ENCODE measurements around the gene TPRG1.

TPRG1 gene, protein sequence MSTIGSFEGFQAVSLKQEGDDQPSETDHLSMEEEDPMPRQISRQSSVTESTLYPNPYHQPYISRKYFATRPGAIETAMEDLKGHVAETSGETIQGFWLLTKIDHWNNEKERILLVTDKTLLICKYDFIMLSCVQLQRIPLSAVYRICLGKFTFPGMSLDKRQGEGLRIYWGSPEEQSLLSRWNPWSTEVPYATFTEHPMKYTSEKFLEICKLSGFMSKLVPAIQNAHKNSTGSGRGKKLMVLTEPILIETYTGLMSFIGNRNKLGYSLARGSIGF

DNA sequence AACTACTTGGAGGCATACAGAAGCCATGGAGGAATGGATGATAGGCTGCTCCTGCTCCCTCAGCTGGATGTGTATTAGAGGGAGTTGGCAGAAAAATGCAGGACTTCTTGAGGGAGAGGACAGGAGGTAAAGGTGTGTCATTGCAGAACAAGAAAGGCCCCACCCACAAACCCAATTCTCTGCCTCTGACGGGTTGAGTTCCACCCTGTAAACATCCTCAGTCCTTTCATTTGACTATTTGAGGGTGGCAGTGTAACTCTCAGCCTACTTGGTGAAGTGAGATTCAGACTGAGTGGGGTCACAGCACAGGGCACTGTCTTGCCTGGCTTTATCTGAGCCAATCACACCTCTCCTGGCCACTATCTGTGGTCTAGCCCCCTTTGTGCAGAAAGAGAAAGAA, at the start of gene TPRG1:
TSS of gene TPRG1 (plus strand) at position 265 of the 400 bp plus-strand sequence. CDS start 35,414 bp downstream, outside the sequence.
- TF ChIP-seq GATA1 (IDR thresholded peaks at IDR 0.05; ENCODE audit: low read depth, low read length) (no peak), POLR2A (IDR thresholded peaks at IDR 0.05; ENCODE audit: low read length) (no peak)
- DNase-seq: no peak

DNA sequence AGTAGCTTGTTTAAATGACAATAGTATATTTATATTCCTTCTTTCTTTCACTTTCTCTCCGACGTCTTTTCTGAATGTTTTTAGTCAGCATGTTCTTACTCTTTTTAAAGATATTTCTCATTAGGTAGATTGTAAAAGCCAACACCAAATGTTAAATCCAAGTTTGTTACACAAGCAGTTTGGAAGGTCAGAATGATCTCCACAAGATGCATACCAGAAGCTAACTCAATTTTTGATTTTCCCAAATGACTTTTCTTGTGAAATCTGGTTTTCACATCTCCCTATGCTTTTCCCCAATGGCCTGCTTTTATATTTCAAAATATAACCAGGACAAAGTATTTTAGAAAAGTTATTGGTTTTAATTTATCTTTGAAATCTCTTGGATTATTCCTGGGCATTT, 49.7 kb upstream of the TPRG1 start:
- no peak for TF ChIP-seq GATA1 (IDR thresholded peaks at IDR 0.05; ENCODE audit: low read depth, low read length)
- TF ChIP-seq POLR2A (IDR thresholded peaks at IDR 0.05; ENCODE audit: low read length): no peak
- DNase-seq: no peak

DNA sequence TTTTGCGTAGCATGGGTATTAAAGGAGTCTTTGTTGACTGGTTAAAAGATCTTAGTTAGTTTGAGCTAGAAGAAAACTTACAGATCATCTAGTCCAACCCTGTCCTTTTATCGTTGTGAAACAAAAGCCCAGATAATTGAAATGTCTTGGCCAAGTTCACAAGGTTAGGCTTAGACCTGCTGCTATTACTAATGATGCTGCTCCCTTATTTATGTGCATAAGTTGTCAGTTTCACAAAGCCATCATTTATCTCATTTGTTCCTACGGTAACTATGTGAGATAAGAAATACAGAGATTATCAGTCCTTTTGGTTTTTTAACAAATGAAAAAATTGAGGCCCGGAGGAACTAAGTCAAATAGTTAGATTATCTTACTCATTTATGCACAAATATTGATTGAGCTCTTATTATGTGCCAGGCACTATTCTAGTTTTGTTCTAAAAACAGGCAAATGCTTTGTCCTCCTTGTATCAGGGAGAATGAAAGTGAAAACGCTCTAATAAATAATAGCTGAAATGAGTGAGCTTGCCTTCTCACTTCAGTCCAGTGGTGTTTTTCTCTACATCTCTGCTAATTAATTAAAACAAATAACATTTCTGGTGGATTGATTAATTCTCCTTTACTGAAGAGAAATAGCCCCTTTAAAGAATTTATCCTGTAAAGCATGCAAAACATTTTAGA, 49.1 kb upstream of the TPRG1 start:
- DNase-seq: no peak

DNA sequence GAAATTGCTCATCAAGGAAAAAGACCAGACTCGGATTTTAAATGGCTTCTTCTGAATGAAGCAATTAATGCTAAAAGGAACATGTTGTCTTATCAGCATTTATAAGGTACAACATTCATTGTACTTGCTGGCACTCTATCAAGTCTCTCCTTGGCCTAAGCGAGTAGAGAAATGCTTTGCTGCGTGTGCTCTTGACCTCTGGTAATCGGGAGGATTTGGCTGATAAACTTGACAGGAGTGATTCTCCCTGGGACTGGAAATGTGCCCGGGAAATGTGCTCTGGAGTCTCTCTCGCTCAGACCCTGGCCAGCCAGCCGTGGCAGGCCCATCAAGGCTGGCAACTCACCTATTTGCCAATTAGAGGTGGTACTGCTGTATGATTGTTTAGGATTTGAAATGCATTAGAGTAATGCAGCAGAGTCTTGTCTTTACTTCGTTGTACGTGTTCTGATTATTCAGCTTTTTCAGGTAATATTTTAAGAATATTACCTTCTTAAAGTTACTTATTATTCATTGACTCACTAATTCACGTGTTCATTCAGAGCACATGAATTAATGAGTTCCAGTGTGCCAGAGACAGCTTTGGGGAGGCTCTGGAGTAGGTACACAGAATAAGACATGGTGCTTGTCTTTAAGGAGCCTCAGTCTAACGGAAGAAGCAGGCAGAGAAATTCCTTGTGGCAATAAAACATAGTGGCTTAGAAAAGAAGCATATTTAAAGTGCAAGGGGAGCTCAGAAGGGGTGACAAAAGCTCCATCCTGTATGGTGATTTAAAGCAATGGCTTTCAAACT, 48.0 kb upstream of the TPRG1 start:
- DNase-seq: no peak
- TF ChIP-seq POLR2A (IDR thresholded peaks at IDR 0.05; ENCODE audit: low read length): no peak

More for the DNA sequence above, 49.1 kb upstream of the TPRG1 start:
- TF ChIP-seq GATA1 (IDR thresholded peaks at IDR 0.05; ENCODE audit: low read depth, low read length): no peak
- no peak for TF ChIP-seq POLR2A (IDR thresholded peaks at IDR 0.05; ENCODE audit: low read length)

DNA sequence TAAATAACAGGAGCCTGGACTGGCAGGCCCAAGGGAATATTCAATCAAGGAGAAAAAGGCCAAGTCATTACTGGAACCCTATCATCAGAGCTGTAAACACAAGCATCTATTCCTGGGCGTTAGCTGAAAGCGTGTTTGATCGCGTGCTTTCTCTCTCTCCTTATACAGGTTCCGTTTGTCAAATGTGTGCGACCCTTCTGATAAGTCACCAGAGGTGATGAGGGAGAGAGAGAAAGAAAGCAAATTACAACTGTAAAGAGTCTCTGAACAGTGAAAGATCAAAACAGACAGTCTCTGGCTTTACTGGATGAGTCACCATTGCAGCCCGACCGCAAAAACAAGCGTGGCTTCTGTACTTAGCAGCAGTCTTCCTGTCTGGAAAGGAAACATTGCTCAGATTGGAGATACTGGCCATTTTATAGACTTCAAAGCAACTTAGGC, 39.5 kb upstream of the TPRG1 start:
- TF ChIP-seq POLR2A (IDR thresholded peaks at IDR 0.05; ENCODE audit: low read length) (no peak), GATA1 (IDR thresholded peaks at IDR 0.05; ENCODE audit: low read depth, low read length) (no peak)

DNA sequence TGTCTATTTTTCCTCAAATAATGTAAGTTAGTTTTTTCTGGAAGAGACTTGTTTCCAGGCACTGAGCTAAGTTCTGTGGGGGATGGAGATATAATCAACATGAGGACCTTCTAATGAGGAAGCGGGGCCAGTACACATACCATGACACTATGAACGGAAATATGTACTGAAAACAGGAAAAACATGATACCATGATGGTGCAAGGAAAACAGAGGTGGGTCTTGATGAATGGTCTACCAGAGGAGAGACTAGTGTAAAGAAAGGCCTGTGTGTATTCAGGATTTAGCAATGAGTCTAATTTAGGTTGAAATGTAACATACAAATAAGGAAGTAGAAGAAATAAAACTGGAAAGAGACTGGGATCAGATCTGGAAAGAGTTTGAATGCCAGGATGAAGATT, 38.9 kb upstream of the TPRG1 start:
- TF ChIP-seq POLR2A (IDR thresholded peaks at IDR 0.05; ENCODE audit: low read length) (no peak), GATA1 (IDR thresholded peaks at IDR 0.05; ENCODE audit: low read depth, low read length) (no peak)
- no peak for DNase-seq

More for the DNA sequence above, 39.5 kb upstream of the TPRG1 start:
- DNase-seq: no peak

DNA sequence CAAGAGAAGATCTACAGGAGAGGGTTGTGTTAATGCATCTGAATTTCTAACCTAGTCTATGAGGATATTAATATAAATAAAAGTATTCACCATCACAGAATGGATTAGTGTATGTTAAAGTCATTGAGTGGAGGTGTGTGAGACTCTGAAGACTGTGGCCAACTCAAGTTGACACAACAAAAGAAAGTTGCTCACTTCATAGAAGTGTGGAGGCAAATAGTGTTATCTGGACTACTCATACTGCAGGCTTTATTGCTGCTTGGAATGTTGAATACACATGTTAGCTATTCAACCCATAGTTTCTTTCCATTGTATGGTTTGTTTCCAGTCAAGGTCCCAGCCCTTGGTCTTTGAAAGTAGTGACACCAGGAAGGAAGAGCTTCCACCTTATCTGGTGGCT, 38.0 kb upstream of the TPRG1 start:
- TF ChIP-seq POLR2A (IDR thresholded peaks at IDR 0.05; ENCODE audit: low read length) (no peak), GATA1 (IDR thresholded peaks at IDR 0.05; ENCODE audit: low read depth, low read length) (no peak)
- DNase-seq: no peak

DNA sequence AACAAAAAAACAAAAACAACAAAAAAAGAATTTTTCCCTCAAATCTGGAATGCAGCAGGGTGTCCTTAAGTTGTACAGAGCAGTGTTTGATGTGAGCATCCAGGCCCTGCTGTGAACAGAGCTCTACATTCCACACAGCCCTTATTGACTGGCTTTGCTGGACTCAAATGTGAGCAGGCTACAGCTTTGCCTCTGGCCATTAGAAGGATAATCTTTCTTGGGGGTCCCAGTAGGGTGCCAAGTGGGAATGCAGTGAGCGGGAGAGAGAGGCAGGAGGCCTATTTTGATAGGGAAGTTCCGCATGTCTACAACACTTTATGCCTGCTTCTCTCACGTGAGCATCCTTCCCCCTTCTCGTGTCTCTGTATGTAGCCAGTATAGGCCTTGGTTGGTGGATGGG, 34.4 kb upstream of the TPRG1 start:
- DNase-seq: no peak
- TF ChIP-seq GATA1 (IDR thresholded peaks at IDR 0.05; ENCODE audit: low read depth, low read length): no peak
- TF ChIP-seq POLR2A (IDR thresholded peaks at IDR 0.05; ENCODE audit: low read length): no peak

DNA sequence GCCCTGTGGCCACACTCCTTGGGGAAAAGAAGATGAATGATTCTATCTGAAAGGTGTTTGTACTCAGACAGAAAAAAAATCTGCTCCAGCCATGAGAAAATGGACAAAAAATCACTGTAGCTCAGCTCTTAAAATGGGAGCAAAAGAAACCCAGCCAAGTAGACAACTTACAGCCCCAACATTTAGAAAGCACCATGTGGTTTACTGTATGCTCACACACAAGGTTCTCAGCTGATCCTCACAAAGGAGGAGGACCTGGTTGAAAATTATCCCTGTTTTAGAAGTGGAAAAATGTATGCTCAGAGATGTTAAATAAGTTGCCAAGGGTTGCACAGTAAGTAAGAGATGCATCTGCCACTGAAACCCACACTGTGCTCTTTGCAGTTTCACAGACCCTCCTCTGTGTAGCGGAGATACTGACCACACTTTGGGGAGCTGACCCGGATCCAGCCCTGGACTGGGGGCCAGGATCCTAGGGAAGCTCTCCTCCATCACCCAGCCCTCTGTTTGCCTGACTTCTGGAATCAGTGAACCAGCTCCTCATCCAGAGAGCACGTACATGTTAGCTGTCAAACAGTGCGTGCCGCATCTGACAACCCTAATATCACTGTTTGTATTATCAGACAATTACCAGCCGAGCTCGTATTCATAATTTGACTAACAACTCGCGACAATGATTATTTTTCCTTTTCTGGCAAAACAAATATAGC, 32.7 kb upstream of the TPRG1 start:
- DNase-seq: no peak
- TF ChIP-seq POLR2A (IDR thresholded peaks at IDR 0.05; ENCODE audit: low read length) (no peak), GATA1 (IDR thresholded peaks at IDR 0.05; ENCODE audit: low read depth, low read length) (no peak)

DNA sequence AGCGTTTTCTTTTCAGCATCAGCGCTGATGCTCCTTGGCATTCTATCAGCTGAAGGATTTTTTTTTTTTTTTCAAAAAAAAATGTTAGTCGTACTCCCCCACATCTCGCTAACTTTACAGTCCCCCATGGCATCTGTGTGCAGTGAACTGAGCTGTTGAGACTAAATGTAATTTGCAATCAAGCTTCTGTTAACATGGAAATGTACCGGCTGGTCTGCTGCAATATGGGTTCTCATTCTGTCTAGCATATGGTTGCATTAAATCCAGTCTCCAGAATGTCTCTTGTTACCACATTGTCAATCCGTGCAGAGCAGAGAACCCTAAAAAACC, 32.2 kb upstream of the TPRG1 start:
- DNase-seq: no peak
- TF ChIP-seq POLR2A (IDR thresholded peaks at IDR 0.05; ENCODE audit: low read length): no peak
- TF ChIP-seq GATA1 (IDR thresholded peaks at IDR 0.05; ENCODE audit: low read depth, low read length): no peak

DNA sequence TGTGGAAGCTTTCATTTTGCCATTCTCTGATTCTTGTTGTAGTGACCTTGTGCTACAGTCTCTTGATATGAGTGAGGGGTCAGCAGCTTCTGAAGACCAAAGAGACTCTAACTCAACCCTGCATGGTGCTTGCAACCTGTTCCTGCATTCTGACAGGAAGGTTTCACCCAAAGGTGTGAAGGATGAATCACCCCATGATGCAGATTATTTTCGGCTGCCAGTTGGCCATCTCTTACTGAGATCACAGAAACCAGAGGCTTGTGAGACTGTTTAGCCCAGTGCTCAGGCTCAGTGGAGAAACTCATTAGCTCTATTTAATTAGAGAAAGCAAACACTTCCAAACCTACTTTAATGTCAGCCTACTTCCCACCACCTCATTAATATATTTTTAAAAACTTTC, 29.2 kb upstream of the TPRG1 start:
- no peak for DNase-seq
- no peak for TF ChIP-seq POLR2A (IDR thresholded peaks at IDR 0.05; ENCODE audit: low read length)
- no peak for TF ChIP-seq GATA1 (IDR thresholded peaks at IDR 0.05; ENCODE audit: low read depth, low read length)

DNA sequence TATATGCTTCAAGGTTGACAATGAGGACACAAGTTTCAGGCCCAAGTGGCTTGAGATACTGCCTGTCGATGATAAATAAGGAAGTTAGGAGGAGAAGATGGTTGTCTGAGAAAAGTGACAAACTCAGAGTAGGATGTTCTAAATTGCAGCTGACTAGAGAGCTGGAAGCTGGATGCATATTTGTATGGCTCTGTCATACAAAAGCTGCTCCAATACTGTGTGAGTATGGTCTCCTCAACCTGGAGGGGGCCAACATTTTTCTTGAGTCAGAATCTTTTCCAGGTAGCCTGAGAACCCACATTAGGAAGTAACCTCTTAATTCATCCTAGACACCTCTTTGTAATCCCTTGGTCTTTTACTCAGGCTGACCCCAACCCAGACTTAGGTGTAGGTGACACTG, 28.4 kb upstream of the TPRG1 start:
- TF ChIP-seq POLR2A (IDR thresholded peaks at IDR 0.05; ENCODE audit: low read length) (no peak), GATA1 (IDR thresholded peaks at IDR 0.05; ENCODE audit: low read depth, low read length) (no peak)

DNA sequence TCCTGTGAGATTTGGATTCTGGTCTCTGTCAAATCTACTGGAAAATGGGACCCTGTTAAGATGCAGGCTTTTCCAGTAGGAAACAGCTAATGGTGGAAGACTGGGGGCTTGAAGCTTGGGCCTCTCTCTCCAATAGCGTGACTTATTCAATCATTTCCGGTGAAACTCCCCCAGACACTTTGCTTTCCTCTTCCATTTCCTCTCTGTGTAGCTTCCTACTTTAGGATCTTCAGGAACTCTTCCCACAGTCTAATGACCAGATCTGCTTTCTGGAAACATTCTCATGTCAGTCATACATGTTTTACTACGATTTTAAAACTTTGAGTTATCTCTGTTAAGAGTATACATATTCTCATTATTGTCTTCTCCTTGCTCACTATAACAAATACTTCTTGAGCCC, 28.0 kb upstream of the TPRG1 start:
- TF ChIP-seq POLR2A (IDR thresholded peaks at IDR 0.05; ENCODE audit: low read length): no peak
- TF ChIP-seq GATA1 (IDR thresholded peaks at IDR 0.05; ENCODE audit: low read depth, low read length): no peak
- DNase-seq: no peak

More for the DNA sequence above, 28.4 kb upstream of the TPRG1 start:
- DNase-seq: no peak

DNA sequence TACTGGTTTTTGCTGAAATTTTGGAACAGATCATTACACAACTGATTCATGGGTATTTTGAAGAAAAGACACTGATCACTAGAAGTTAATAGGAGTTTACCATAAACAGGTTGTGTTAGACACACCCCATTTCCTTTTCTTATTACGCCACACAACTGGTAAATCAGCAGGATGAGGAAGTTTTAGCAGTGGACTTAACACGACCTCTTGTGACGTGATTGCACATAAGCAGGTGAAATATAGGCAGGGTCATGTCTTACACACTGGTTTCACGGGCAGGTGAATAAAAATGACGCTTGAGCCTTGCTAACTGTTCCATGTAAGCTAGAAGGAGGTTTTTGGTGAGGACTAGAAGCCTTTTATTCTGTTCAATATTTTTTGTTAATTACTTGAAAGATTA, 27.1 kb upstream of the TPRG1 start:
- TF ChIP-seq POLR2A (IDR thresholded peaks at IDR 0.05; ENCODE audit: low read length) (no peak), GATA1 (IDR thresholded peaks at IDR 0.05; ENCODE audit: low read depth, low read length) (no peak)
- DNase-seq: no peak

All from erythroblast (primary cell).